ENCODE data around the gene CD1D.
A peak's percentile ranks its signal among the peaks of the same experiment; 100 is the strongest.
"Not testable (repeated sequence)": the region's sequence is repeated elsewhere in the genome, so short reads cannot be mapped to it uniquely, and the experiment has no call there.

CD1D gene

GRCh38 chr1:158180741-158181576, at the start of gene CD1D:
Gene CD1D (plus strand): TSS chr1:158180895. CDS start chr1:158181102, 207 bp downstream.
- no peak for DNase-seq

DNA sequence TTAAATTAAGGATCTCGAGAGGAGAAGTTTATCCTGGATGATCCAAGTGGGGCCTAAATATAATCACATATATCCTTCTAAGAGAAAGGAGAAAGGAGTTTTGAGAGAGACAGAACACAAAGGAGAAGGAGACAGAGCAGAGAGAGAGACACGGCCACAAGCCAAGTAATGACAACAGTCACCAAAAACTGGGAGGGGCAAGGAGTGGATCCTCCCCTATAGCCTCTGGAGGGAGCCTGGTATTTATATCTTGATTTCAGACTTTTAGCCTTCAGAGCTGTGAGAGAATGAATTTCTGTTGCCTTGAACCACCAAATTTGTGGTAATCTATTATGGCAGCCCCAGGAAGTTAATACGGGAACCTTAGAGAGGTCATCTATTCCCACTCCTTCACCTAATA, 49.5 kb upstream of the CD1D start:
- DNase-seq: no peak

DNA sequence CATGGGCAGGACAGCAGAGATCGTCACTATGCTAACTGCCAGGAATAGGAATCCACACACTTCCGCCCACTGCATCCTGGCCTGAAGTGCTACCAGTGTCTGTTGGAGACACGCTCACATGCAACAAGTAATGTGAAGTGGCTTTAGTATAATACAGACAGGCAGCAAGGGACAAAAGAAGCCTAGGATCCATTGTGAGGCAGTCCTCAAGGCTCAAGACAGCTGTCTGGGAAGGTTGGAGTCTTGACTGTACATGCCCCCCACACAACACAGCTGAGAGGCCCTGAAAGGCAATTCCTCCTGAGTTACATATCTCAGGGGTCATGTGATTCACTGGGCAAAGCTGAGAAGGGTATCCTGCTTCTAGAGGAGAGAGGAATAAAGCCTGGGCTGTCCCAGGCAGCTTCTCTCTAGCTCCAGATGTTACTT, 39.9 kb upstream of the CD1D start:
- no peak for DNase-seq

DNA sequence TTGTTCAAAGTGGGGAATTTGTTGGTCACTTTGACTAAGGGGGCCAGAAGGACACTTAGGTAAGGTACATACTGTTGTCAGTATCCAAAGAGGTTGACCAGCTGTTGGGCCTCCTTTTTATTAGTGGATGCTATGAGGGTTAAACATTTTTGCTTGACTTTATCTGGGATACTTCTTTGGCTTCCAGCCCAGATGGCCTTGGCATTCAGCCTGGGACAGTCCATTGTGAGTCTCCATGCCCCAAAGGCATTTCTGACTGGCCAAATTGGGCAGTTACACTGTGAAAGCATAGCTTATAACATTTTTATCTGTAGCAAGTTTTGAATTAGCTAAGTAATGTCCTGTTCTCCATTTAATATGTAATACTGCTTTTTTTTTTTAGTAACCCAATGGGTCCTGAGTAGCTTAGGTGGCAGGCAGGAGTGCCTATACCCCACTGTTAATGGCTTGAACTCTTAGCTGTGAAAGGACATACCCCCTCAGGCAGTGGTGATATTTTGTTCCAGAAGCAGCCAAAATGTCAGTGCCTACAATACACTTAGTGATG, 35.4 kb upstream of the CD1D start:
- no peak for DNase-seq

GRCh38 chr1:158146165-158146564, 34.5 kb upstream of the CD1D start:
- no peak for DNase-seq

DNA sequence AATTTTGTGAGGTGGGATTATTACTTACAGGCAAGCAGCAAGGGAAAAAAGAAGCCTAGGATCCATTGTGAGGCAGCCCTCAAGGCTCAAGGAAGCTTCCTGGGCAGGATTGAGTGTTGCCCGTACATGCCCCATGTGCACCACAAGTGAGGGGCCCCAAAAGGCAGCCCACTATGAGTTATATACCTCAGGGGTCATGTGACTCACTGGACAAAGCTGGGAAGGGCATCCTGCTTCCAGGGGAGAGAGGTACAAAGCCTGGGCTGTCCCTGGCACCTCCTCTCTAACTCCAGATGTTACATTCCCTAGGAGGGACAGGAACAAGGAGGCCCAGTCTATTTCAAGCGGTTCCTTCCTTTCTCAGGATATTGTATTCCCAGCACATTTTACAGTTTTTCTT, 34.0 kb upstream of the CD1D start:
- no peak for DNase-seq

DNA sequence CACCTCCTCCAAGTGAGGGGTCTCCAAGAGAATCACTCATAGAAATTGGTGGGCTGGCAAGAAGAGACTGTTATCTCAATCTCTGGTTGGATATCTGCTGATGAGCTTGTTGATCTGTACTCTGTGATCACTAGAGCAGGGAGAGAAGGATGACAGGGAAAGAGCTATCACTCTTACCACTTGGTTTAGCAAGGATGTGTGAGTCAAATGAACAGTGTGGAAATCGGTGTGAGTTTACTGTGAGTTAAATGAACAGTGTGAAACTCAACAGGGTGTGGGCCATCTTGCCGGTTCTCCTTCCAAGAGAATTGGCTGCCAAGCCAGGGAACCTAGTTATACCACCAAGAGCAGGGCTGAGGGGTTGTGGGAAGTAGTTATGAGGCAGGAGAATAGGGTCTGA, 33.3 kb upstream of the CD1D start:
- no peak for DNase-seq

GRCh38 chr1:158147869-158148268, 32.8 kb upstream of the CD1D start:
- no peak for DNase-seq

DNA sequence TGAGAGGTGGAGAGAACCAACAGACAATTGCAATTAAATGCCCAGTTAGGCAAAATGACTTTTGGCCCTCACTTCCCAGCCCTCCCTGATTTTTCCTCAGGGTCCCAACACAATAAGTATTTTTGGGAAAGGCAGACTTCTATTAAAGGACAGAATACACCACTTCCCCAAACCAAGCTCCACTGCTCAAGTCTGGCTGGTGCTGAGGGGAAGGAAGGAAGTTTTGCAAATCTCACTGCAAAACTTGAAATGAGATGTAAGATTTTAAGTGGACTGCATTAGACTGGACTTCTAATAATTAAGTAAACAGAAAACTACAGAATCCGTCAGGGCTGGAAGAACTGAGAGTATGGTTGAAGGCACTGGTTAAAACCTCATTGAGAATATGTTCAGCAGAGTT, 32.2 kb upstream of the CD1D start:
- no peak for DNase-seq

DNA sequence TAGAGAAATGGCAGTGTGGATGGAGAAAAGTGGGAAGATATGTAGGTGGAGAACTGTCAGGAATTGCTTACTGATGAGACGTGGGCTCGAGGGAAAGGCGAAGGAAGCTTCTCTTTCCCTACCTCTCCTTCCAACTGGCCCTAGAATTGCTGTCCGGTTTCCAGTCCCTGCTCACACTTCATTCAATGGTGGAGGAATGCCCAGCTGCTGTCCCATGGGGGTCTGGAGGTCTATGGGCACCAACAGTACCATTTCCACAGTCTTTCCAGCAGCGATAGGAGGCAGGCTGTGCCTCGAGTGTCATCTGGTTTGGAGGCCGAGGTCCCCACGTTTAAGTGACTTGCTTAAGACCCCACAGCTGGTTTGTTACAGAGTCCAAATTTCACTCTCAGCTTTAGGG, 31.5 kb upstream of the CD1D start:
- DNase-seq: no peak

DNA sequence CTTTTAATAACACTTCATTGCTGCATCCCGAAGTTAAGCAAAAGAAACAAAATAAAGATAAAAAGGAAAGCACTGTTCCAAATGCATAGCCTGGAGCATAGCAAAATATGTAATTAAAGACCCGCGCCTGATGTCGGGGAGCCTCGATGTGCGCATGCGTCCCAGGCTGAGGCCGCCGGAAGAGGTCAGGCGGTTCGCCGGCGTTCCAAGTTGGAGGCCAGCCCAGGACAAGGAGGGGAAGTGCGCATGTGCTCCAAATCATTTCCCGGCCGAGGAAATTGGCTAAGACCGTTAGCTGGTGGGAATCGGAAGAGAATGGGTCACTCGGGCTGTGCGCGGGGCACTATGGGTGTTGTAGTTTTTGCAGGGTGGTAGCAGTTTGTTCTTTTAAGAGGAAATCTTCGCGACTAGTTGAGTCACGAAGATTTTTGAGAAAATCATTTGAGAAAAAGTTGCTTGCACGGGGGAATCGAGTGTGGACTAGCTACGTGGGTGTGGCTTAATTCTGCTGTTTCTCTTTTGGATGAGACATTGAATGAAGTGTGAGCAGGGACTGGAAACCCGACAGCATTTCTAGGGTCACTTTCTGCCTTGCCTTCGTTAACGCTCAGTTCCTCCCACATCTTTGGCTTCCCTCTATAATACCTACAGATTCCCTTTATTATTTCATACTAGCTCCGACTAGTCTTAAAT, 31.0 kb upstream of the CD1D start:
- DNase-seq: peak; percentile 5

GRCh38 chr1:158150523-158150922, 30.2 kb upstream of the CD1D start:
- no peak for DNase-seq

- no peak for DNase-seq
Observed at GRCh38 chr1:158153179-158153578, 27.5 kb upstream of the CD1D start.

DNA sequence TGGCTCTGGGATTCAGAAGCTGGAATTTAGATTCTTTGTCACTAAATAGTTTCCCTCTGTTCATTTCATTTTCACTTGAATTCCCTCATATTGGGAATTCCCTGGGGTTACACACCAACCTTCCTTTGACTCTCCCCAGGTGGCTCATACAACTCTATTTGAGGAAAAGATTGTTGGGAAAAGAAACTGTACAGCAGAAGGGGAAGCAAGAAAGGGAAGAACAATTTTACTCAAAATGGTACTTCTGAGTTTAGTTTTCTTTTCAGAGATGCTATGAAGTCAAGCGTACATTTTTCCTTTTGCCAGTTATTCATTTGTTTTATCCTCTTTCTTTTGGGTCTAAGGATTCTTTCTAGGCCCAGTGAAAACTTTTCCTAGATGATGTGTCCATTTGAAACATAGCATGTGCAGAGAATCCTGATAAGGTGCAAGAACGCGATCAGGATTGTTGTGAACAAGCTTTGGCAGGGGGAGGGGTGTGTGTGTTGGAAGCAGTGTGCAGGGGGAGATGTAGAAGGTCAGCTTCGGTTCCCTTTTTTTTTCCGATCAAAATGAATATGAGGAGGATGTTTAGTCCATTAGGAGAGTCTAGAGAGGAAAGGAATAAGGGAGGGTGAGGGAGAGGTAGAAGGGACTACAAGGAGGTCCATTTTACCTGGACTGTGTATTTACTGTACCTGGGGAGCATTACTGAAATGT, 26.8 kb upstream of the CD1D start:
- no peak for DNase-seq

DNA sequence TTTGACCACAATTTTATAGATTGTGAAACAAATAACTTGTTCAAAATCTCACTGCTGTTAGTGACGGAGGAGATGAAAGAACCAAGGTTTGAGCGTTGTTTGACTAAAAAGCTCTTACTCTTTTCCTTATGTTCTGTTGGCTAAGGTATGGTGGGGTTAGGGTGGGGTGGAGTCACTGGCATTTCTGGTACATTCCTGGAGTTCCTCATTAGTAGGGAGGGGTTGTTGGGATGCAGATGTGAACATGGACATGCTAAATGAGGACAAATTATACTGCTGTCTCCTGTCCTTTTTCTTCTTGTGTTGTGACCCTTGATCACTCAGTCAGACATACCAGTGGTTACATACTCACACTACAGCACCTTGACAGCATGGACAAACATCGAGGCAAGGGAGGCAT, 26.2 kb upstream of the CD1D start:
- no peak for DNase-seq

DNA sequence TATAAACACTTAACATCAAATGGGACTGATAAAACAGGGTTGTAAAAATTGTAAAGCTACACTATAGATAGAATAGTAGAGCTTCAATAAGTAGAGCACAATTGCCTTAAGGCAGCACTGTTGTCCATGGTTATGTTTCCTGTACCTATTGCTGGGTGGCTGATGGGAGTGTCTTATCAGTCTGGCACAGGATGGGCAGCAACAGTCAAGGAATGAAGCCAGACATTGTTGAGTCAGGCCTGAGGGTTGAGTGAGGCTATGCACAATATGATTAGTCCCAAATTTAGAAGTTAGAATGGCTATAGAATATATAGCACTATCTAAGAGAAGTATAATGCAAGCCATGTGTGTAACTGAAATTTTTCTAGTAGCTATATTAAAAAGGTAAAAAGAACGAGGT, 25.0 kb upstream of the CD1D start:
- DNase-seq: no peak

DNA sequence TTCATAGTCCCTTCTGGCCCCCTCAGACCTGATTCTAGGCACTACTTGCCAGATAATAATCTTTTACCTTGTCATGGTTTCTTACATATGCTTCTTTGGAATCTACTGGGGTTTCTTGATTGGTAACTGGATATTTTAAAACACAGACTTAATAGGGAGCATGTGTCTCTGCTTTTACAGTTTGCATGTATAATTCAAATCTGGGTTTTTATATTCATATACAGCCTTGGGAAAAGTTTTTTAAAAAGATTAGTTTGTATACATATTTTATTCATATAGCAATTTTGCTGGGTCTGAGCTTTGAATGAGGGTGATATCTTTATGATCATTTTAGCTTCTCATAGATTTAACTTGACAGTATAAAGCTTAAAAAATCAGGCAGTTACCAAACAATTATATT, 21.1 kb upstream of the CD1D start:
- no peak for DNase-seq

DNA sequence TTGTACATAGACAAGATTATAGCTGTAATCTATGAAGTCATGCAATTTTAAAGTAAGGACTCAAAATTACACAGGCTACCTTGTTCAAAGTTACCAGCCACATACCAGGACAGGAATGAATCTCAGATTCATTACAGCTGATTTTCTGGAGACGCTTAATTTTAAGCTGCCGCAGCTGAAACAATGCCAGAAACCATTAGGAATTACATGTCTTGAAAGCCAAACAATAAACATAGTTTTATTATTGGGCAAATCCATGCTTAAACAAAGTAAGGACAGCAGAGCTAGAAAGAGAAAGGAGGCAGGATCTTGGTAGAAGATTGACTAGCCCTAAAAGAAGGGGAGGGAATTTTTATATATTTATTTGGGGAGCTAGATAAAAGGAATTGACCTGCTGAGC, 19.2 kb upstream of the CD1D start:
- no peak for DNase-seq

GRCh38 chr1:158163000-158163947, 17.4 kb upstream of the CD1D start:
- no peak for DNase-seq

DNA sequence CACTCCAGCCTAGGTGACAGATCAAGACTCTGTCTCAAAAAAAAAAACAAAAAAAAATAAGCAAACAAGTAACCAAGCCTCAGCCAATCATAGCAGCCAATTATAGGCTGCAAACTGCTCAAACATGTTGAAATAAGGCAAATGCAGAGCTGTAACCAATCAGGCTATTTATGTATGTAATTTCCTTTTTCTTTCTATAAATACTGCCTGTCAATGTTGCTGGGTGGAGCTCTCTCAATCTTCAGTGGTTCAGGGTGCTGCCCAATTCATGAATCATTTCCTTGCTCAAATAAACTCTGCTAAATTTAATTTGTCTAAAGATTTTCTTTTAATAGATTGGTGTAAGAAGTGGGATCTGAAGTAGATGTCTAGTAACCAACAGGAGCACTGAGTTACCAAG, 11.6 kb upstream of the CD1D start:
- DNase-seq: no peak

- not testable (repeated sequence) for DNase-seq
Observed at GRCh38 chr1:158175915-158176314, 4.8 kb upstream of the CD1D start.

- no peak for DNase-seq
Observed at GRCh38 chr1:158176399-158176798, 4.3 kb upstream of the CD1D start.
